SK-N-MC (cell line): Measurements from ENCODE around the gene LPIN1.
"Not testable (repeated sequence)": the region's sequence is repeated elsewhere in the genome, so short reads cannot be mapped to it uniquely, and the experiment has no call there.

Experiments
- DNase-seq: peaks from one replicate; pipeline ENCODE4 v3.0.0-alpha.2; 2011; ENCODE audit warnings: low read depth, low spot score
- H3K27ac ChIP-seq: fragments of 200-600 bp; sonication (generic); 2 replicates; pipeline ENCODE4 v1.5.1; 2016; ENCODE audit warnings: mixed run types
- H3K36me3 ChIP-seq: fragments of 200-600 bp; sonication (generic); 2 replicates; pipeline ENCODE4 v1.6.1; 2017; ENCODE audit warnings: antibody characterized with exemption, low read length, mixed read lengths; ENCODE audit not compliant: insufficient read depth
- H3K4me3 ChIP-seq: fragments of 200-600 bp; sonication (generic); 2 replicates; pipeline ENCODE4 v1.5.1; 2016
- H3K9ac ChIP-seq: fragments of 200-600 bp; sonication (generic); 2 replicates; pipeline ENCODE4 v1.8.0; 2017; ENCODE audit warnings: mixed run types, mixed read lengths; ENCODE audit not compliant: insufficient read length
- H3K9me3 ChIP-seq: fragments of 200-600 bp; sonication (generic); 2 replicates; pipeline ENCODE4 v1.6.1; 2017; ENCODE audit warnings: low read depth, mild to moderate bottlenecking, antibody characterized with exemption, low read length, moderate library complexity, mixed read lengths
- EZH2 ChIP-seq: fragments of 200-600 bp; sonication (generic); IDR thresholded peaks from one replicate; pipeline ENCODE4 v1.6.1; 2017; ENCODE audit warnings: antibody characterized with exemption
- FOXP2 ChIP-seq: optimal IDR thresholded peaks from 2 replicates; pipeline ENCODE3; 2011; ENCODE audit warnings: mild to moderate bottlenecking, moderate library complexity; ENCODE audit not compliant: insufficient read depth; ENCODE audit errors: extremely low read length, control extremely low read depth
- POLR2AphosphoS5 ChIP-seq: IDR thresholded peaks from 2 replicates; pipeline ENCODE4 v1.6.1; 2012; ENCODE audit warnings: mild to moderate bottlenecking, low read depth, low read length, borderline replicate concordance

LPIN1 gene

DNA sequence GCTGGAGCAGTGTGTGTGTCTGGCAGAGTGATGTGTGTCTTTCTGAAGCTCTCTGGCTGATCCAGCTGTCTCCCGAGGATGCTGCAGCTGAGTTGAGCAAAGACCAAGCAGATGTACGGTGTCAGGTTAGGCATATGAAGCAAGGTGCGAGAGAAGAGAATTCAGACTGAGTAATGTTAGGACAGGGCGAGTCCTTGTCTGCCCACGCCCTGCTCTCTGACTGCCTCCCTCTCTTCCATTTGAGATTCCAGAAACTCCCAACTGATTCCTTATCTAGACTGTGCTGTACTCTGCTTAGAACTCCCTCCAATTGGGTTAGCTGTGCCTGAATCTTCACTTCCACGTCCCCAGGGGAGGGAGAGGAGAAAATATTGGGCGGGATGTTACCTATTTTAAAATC, 25.7 kb upstream of the LPIN1 start:
- Histone ChIP-seq H3K9me3 (no peaks in the 10 kb centered on the region), H3K4me3 (no peak overlapping the region), H3K36me3 (no peaks in the 10 kb centered on the region), H3K9ac (no peak overlapping the region), H3K27ac (no peak overlapping the region)
- DNase-seq, result no peak
- TF ChIP-seq POLR2AphosphoS5, result no peak
- TF ChIP-seq EZH2, result no peak
- TF ChIP-seq FOXP2, result no peak

- TF ChIP-seq POLR2AphosphoS5, result no peak
- TF ChIP-seq FOXP2, result no peak
- no peak for TF ChIP-seq EZH2
- Histone ChIP-seq H3K9ac (no peak overlapping the region), H3K9me3 (no peaks in the 10 kb centered on the region), H3K36me3 (no peaks in the 10 kb centered on the region), H3K27ac (no peak overlapping the region), H3K4me3 (no peak overlapping the region)
- DNase-seq, result no peak
Measured at GRCh38 chr2:11722292-11723060, 24.0 kb upstream of the LPIN1 start.

- no peak for TF ChIP-seq EZH2
- TF ChIP-seq POLR2AphosphoS5, result no peak
- TF ChIP-seq FOXP2, result no peak
- Histone ChIP-seq H3K4me3 (no peak overlapping the region), H3K36me3 (no peaks in the 10 kb centered on the region), H3K27ac (no peak overlapping the region), H3K9ac (no peak overlapping the region), H3K9me3 (no peaks in the 10 kb centered on the region)
- DNase-seq, result no peak
Measured at GRCh38 chr2:11723061-11723371, 23.4 kb upstream of the LPIN1 start.

- DNase-seq, result no peak
- no peak overlapping the region for H3K4me3 ChIP-seq
- H3K36me3 ChIP-seq, result no peaks in the 10 kb centered on the region
- TF ChIP-seq EZH2 (no peak), POLR2AphosphoS5 (no peak), FOXP2 (no peak)
- no peak overlapping the region for H3K9ac ChIP-seq
- H3K9me3 ChIP-seq, result no peaks in the 10 kb centered on the region
- H3K27ac ChIP-seq, result no peak overlapping the region
Measured at GRCh38 chr2:11724151-11724550, 22.3 kb upstream of the LPIN1 start.

GRCh38 chr2:11726384-11726783, 20.0 kb upstream of the LPIN1 start:
- Histone ChIP-seq H3K27ac (no peak overlapping the region), H3K36me3 (no peaks in the 10 kb centered on the region), H3K4me3 (no peak overlapping the region), H3K9ac (no peak overlapping the region), H3K9me3 (no peaks in the 10 kb centered on the region)
- no peak for DNase-seq
- TF ChIP-seq FOXP2 (no peak), EZH2 (no peak)

- DNase-seq, result no peak
- no peaks in the 10 kb centered on the region for H3K9me3 ChIP-seq
- no peak overlapping the region for H3K9ac ChIP-seq
- no peaks in the 10 kb centered on the region for H3K36me3 ChIP-seq
- TF ChIP-seq POLR2AphosphoS5, result no peak
- TF ChIP-seq FOXP2, result no peak
- TF ChIP-seq EZH2, result no peak
- no peak overlapping the region for H3K27ac ChIP-seq
- no peak overlapping the region for H3K4me3 ChIP-seq
Measured at GRCh38 chr2:11729362-11730212, 16.8 kb upstream of the LPIN1 start.

GRCh38 chr2:11731214-11731984, 15.0 kb upstream of the LPIN1 start:
- H3K36me3 ChIP-seq, H3K4me3 ChIP-seq, H3K9me3 ChIP-seq, DNase-seq, H3K9ac ChIP-seq, H3K27ac ChIP-seq: not testable (repeated sequence)

DNA sequence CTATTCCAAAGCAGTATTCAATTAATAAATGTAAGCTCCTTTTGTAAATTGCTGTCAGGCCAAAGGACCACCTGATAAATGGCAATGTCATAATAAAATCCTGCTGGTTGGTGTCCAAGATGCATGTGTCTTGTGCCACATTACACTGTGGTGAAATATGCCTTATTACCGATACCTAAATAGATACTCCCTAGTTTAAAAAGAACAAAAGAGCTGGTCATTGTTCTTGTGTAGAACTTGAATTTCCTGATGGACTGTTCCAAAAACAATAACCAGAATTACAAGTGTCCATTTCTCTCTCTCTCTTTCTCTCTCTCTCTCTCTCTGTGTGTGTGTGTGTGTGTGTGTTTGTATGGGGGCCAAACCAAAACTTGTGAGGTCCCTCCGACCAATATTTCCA, 13.8 kb upstream of the LPIN1 start:
- no peaks in the 10 kb centered on the region for H3K36me3 ChIP-seq
- no peak for TF ChIP-seq POLR2AphosphoS5
- TF ChIP-seq FOXP2, result no peak
- TF ChIP-seq EZH2, result no peak
- no peak for DNase-seq
- no peak overlapping the region for H3K9ac ChIP-seq
- no peak overlapping the region for H3K4me3 ChIP-seq
- H3K9me3 ChIP-seq, result no peaks in the 10 kb centered on the region
- no peak overlapping the region for H3K27ac ChIP-seq

GRCh38 chr2:11737852-11738251, 8.6 kb upstream of the LPIN1 start:
- H3K4me3 ChIP-seq, H3K36me3 ChIP-seq, DNase-seq, H3K27ac ChIP-seq, H3K9me3 ChIP-seq, H3K9ac ChIP-seq: not testable (repeated sequence)
